ENCODE data around the gene GLIPR2.

The GLIPR2 gene

DNA sequence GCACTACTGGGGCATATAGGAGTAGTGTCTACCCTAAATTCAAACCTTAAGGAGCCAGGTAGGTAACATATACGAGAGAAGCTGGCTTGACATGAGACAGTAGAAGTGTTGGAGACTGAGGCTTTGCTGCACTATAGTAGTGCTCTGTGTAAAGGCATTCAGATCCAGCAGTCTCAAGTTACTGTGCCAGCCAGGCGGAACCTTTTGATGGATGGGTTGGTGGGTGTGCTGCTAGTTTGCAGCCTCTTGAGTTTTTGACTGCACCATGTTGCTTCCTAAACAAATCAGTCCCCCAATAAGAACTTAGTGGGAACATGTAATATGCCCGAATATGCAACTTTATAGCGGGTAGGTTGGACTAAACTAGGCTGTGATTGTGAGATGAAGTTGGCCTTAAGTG, 55.7 kb downstream of the GLIPR2 start:
- no peak for DNase-seq (ENCODE audit: low spot score)

DNA sequence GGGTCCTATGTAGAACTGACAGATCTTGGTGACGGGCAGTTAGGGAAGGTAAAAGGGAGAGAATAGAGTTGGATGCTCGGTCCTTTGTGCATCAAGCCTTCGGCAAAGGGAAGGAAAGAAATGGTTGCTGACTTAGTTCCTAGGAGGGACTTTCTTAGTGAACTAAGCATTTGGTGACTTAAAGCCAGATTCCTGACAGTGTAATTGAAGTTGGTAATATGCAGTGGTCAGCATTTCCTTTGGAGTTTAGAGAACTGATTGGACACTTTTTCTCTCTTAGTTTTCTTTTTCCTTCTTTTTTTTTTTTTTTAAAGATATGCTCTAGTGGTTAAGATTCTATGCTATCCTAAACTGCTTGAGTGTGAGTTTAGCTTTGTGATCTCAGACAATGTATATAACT, 56.5 kb downstream of the GLIPR2 start:
- no peak for DNase-seq (ENCODE audit: low spot score)

DNA sequence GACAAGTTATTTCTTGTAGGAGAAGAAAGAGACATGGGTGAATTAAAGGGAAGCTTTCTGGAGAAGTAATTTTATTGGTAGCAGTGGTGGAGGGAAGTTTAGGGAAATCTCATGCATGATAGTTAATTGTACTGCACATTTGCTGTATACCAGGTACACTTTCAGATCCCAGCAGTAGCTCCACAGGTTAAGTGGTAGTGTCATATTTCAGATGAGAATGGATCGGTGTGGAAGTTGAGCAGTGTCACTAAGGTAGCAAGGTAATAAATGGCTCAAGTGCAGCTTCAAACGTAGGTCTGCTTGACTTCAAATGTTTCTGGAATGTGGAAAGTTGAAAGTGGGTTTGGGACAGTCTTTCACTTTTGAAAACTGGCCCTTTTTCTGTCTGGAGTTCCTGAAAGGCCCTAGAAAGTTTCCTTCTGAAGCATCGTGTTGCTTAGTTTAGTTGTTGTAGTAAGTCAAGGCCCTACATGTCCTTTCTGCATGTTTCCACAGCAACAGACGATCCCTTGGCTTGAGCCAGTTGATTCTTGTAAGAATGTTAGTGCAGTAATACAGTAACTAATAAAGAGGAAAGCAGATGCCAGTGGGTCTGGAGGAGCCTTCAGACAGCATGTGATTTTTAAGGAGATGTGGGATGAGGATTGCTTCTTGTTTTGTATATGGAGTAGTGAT, 57.9 kb downstream of the GLIPR2 start:
- no peak for DNase-seq (ENCODE audit: low spot score)

GRCh38 chr9:36204906-36205547, 68.5 kb downstream of the GLIPR2 start:
- DNase-seq (ENCODE audit: low spot score), result no peak

DNA sequence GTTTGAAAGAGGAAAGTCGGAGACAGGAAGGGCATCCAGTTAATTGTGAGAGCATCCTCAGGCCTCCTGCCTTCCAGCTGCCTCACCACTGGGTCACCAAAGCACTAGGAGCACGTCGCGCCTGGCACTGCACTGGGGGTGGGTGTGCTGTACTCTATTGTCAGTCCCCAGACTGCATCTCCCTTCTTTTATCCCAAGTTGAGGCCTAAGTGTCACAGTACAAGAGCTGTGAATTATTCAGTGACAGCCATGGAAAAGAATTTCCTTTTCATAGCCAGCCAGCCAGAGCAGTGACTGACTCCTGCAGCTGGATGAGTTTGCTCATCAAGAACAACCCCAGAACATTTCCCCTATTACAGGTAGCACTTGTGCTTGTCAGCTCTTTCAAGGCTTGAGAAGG, 70.5 kb downstream of the GLIPR2 start:
- peak; percentile 51 for DNase-seq (ENCODE audit: low spot score)

GRCh38 chr9:36207546-36208012, 71.0 kb downstream of the GLIPR2 start:
- DNase-seq (ENCODE audit: low spot score), result peak; percentile 35

DNA sequence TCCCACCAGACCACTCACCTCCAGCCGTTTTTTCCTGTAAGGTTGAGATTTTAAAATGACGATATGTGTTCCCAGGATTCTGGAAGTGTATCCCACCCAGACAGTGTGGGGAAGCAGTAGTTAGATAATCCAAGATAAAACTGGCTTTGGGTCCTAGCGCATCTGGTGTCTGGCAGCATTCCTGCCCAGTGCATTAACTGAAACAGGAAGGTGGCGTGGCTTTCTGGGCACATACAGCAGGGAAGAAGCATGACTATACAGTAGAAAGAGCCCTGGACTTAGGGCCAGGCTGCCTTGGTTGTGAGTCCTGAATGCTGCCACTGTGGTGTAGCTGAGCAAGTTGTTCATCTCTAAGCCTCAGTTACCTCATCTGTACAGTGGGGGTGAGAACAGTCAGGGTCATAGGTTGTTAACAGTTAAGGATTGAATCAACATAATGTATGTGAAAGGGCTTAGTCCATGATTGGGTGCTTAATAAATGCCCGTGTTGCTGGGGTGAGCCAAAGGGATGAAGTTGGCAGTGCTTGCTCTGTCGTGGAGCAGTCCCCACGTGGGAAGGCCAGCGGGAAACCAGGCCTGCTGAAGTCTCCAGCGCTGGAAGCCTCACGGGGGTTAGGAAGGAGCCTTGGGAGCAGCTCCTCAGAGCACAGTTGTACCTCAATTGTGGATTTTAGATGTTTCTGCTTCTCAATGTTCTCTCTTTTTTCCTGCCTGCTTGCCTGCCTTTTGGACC, 72.2 kb downstream of the GLIPR2 start:
- peak; percentile 38 for DNase-seq (ENCODE audit: low spot score)

DNA sequence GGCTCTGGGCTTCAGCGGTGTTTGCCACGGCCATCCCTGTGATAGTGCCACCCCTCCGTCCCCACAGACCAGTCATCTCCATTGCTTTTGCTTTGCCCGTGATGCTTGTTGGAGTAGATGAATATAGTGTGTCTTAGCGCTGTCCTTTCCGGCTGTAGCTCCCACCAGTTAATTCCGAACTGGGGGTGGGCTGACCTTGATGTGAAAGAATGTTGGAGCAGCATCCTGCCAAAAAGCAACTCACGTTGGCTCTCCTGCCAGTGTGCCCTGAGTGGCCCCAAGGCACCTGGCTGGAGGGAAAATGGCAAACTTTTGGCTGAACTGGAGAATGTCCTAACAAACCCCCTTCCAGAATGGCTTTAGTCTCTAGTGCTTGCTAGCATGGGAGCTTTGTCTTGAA, 74.2 kb downstream of the GLIPR2 start:
- no peak for DNase-seq (ENCODE audit: low spot score)

GRCh38 chr9:36211510-36211909, 75.0 kb downstream of the GLIPR2 start:
- DNase-seq (ENCODE audit: low spot score), result no peak

GRCh38 chr9:36213387-36213786, 76.9 kb downstream of the GLIPR2 start:
- no peak for DNase-seq (ENCODE audit: low spot score)

Measured in AG20443 (cell line).